ENCODE measurements around the gene RHBDD2.
"Not testable (repeated sequence)": the region's sequence is repeated elsewhere in the genome, so short reads cannot be mapped to it uniquely, and the experiment has no call there.

Gene RHBDD2

GRCh38 chr7:75866489-75867389, 12.1 kb upstream of the RHBDD2 start:
- peak; percentile 59 for DNase-seq

GRCh38 chr7:75867390-75867717, 11.5 kb upstream of the RHBDD2 start:
- no peak for DNase-seq

- no peak for DNase-seq
These were observed 10.7 kb upstream of the RHBDD2 start for GRCh38 chr7:75868153-75868552.

GRCh38 chr7:75869776-75870379, 9.0 kb upstream of the RHBDD2 start:
- DNase-seq = no peak

- DNase-seq = no peak
These were observed 8.2 kb upstream of the RHBDD2 start for GRCh38 chr7:75870557-75871161.

- DNase-seq = no peak
These were observed 6.6 kb upstream of the RHBDD2 start for GRCh38 chr7:75872073-75872782.

- not testable (repeated sequence) for DNase-seq
These were observed 4.7 kb upstream of the RHBDD2 start for GRCh38 chr7:75874180-75874579.

GRCh38 chr7:75875113-75876080, 3.4 kb upstream of the RHBDD2 start:
- DNase-seq = no peak

- DNase-seq = no peak
These were observed 2.5 kb upstream of the RHBDD2 start for GRCh38 chr7:75876126-75876881.

GRCh38 chr7:75878312-75878768, 494 bp upstream of the RHBDD2 start:
- no peak for DNase-seq

- no peak for DNase-seq
These were observed 944 bp downstream of the RHBDD2 start for GRCh38 chr7:75879771-75880184.

- DNase-seq = no peak
These were observed 1.4 kb downstream of the RHBDD2 start for GRCh38 chr7:75880242-75880641.

GRCh38 chr7:75881436-75882095, 2.7 kb downstream of the RHBDD2 start:
- no peak for DNase-seq

GRCh38 chr7:75883265-75883824, 4.5 kb downstream of the RHBDD2 start:
- not testable (repeated sequence) for DNase-seq

- DNase-seq = no peak
These were observed 5.6 kb downstream of the RHBDD2 start for GRCh38 chr7:75884476-75884875.

GRCh38 chr7:75885036-75885435, 6.2 kb downstream of the RHBDD2 start:
- DNase-seq = no peak

- DNase-seq = no peak
These were observed 9.0 kb downstream of the RHBDD2 start for GRCh38 chr7:75887669-75888369.

GRCh38 chr7:75888464-75889222, 9.8 kb downstream of the RHBDD2 start:
- no peak for DNase-seq
